ENCODE measurements around the gene PIM1.

- TF ChIP-seq CTCF (IDR thresholded peaks at IDR 0.05) (no peak), POLR2A (IDR thresholded peaks at IDR 0.05) (no peak)
These were observed 26.4 kb upstream of the PIM1 start for GRCh38 chr6:37143585-37143984.
